Lung (tissue), 12 donors: Measurements from ENCODE around the gene C3orf70. TPM values are rescaled to one million over a fixed set of nuclear protein-coding genes. Genes with fewer than 3 reads are reported as not detected.

Experiments
- ATAC-seq: fragments of 200-7000 bp; cut with Tn5 transposase; one replicate; pipeline ENCODE4 v1.9.1; 2020; ENCODE audit warnings: moderate number of reproducible peaks; ENCODE audit not compliant: insufficient read depth, low FRiP score
- DNase-seq, 3 donors: peaks; one replicate each; pipeline ENCODE4 v3.0.0-alpha.2; 2013 to 2017
- H3K27ac ChIP-seq, 2 donors: one replicate each; pipeline ENCODE4 v1.5.1; 2013; ENCODE audit warnings: mild to moderate bottlenecking in 2 of 2, moderate library complexity in 2 of 2, control low read depth in 1 of 2, inconsistent platforms in 1 of 2, low read depth in 1 of 2, low read length in 1 of 2
- H3K27me3 ChIP-seq, 3 donors: one replicate each; pipeline ENCODE4 v1.5.1; 2013; ENCODE audit warnings: low read length in 2 of 3; ENCODE audit not compliant: control insufficient read depth in 3 of 3, insufficient read depth in 3 of 3
- H3K36me3 ChIP-seq, 4 donors: one replicate each; pipeline ENCODE4 v1.5.1; 2013; ENCODE audit warnings: low read length in 4 of 4, mild to moderate bottlenecking in 1 of 4, moderate library complexity in 1 of 4; ENCODE audit not compliant: control insufficient read depth in 4 of 4, insufficient read depth in 4 of 4
- H3K4me1 ChIP-seq, 5 donors: one replicate each; pipeline ENCODE4 v1.5.1; 2013; ENCODE audit warnings: low read length in 5 of 5, mild to moderate bottlenecking in 2 of 5, moderate library complexity in 1 of 5; ENCODE audit not compliant: control insufficient read depth in 5 of 5, insufficient read depth in 5 of 5
- H3K4me3 ChIP-seq: one replicate; pipeline ENCODE4 v1.5.1; 2013; ENCODE audit warnings: mild to moderate bottlenecking, control low read depth, moderate library complexity
- H3K9ac ChIP-seq, 2 donors: one replicate each; pipeline ENCODE4 v1.5.1; 2013; ENCODE audit warnings: low read length in 2 of 2, control low read depth in 1 of 2; ENCODE audit not compliant: insufficient read depth in 1 of 2
- H3K9me3 ChIP-seq, 4 donors: one replicate each; pipeline ENCODE4 v1.5.1; 2013; ENCODE audit warnings: low read length in 3 of 4, mild to moderate bottlenecking in 1 of 4, moderate library complexity in 1 of 4; ENCODE audit not compliant: control insufficient read depth in 4 of 4, insufficient read depth in 3 of 4
- WGBS, 2 donors: extraction: QIAGEN DNeasy Blood & Tissue Kit; methylation state at CpG; one replicate each; pipeline ENCODE4 v1.1.7; 2013; 5-methylcytosine and 5-hydroxymethylcytosine counted together
- polyA plus RNA-seq, 2 donors: library from polyadenylated mRNA; stranded (reverse); fragments of 200-250 nt; gene quantifications; one replicate each; pipeline ENCODE4 v1.2.1, GENCODE V29; 2013
- total RNA-seq, 2 donors: library from RNA; depleted of rRNA in 1 of 2; stranded (reverse); fragments of >200 nt in 1 of 2; gene quantifications; one replicate each; pipeline ENCODE4 v1.2.1, GENCODE V29; 2014 to 2021
- TF ChIP-seq, protein P1 (sequence below): IDR thresholded peaks from 2 replicates; pipeline ENCODE4 v1.5.1; 2012; ENCODE audit warnings: mild to moderate bottlenecking; ENCODE audit errors: control extremely low read depth, extremely low read depth
- donor health status: control.
- donor health status: control.
- donor health status: Bipolar disorder and iron deficiency.
- donor health status: healthy.
- donor health status: DM: yes; HTN: yes; CAD: no.

The C3orf70 gene
- total and polyA plus RNA-seq, 4 donors = 0.45 to 4.9 (median 1.8) TPM

DNA sequence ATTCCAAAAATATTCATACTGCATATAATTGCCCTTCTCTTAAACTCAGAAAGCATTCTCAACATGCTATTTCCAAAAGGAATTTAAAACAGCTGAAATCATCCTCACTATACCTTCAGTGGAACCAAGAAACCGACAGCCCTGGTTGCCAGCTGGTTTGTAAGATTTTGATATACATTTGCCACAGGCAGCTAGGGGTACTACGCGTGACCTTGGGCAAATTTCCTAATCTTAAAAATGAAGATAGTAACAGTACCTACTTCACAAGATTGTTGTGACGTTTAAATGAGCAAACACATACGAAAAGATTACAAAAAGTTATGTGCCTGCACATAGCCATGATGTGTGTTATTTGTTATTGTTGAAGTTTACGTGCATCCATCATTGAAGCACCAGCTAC, 7.3 kb downstream of the C3orf70 start:
- H3K9ac ChIP-seq = no peak overlapping the region
- TF ChIP-seq, protein P1, sequence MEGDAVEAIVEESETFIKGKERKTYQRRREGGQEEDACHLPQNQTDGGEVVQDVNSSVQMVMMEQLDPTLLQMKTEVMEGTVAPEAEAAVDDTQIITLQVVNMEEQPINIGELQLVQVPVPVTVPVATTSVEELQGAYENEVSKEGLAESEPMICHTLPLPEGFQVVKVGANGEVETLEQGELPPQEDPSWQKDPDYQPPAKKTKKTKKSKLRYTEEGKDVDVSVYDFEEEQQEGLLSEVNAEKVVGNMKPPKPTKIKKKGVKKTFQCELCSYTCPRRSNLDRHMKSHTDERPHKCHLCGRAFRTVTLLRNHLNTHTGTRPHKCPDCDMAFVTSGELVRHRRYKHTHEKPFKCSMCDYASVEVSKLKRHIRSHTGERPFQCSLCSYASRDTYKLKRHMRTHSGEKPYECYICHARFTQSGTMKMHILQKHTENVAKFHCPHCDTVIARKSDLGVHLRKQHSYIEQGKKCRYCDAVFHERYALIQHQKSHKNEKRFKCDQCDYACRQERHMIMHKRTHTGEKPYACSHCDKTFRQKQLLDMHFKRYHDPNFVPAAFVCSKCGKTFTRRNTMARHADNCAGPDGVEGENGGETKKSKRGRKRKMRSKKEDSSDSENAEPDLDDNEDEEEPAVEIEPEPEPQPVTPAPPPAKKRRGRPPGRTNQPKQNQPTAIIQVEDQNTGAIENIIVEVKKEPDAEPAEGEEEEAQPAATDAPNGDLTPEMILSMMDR = no peak
- peaks cover 0 to 6% (median 2%) of the 10 kb centered on the region in 3 donors for H3K27me3 ChIP-seq
- H3K36me3 ChIP-seq = no peaks in the 10 kb centered on the region
- ATAC-seq = no peak
- peaks cover 0 to 11% (median 0%) of the 10 kb centered on the region in 5 donors for H3K4me1 ChIP-seq
- no peak overlapping the region for H3K4me3 ChIP-seq
- H3K9me3 ChIP-seq = no peaks in the 10 kb centered on the region
- DNase-seq = no peak
- H3K27ac ChIP-seq = no peak overlapping the region
- 95% methylated on average over 6 of the region's 6 CpGs for WGBS, 2 donors

DNA sequence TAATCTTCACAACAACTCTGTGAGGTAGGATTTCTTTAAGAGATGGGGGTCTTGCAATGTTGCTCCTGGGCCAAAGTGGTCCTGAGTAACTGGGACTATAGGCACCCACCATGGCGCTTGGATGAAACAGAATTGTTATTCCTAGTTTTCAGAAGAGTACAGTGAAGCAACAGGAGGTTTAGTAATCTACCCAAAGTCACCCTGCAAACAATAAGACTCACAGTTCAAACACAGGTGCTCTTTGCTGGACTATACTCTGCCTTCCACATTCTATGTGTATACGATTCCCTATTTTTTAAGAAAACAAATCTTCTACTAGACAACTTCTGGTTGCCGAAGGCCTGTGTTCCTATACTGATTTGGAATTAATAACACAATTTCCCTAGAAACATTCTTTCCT, 8.1 kb downstream of the C3orf70 start:
- ATAC-seq (no peak), DNase-seq (no peak)
- peaks cover 0 to 9% (median 0%) of the 10 kb centered on the region in 5 donors for H3K4me1 ChIP-seq
- no peaks in the 10 kb centered on the region for H3K9me3 ChIP-seq
- TF ChIP-seq, protein P1 = no peak
- H3K27me3 ChIP-seq = peaks cover 0 to 2% (median 0%) of the 10 kb centered on the region in 3 donors
- no peak overlapping the region for H3K9ac ChIP-seq
- H3K27ac ChIP-seq = no peak overlapping the region
- H3K36me3 ChIP-seq = no peaks in the 10 kb centered on the region
- H3K4me3 ChIP-seq = no peak overlapping the region
- WGBS, 2 donors = 96 to 99% methylated on average over 3 of the region's 3 CpGs

DNA sequence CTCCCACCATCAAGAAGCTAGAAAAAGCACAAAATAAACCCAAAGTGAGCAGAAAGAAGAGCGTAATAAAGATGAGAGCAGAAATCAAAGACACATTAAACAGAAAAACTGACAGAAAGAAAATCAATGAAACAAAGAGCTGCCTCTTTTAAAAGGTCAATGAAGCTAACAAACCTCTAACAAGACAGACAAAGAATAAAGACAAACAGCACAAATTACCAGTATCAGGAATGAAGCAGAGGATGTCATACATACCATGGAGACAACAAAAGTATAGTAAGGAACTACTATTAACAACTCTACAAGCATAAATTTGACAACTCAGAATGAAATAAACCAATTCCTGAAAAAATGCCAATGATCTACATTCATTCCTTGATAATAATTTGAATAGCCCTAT, 15.0 kb downstream of the C3orf70 start:
- no peaks in the 10 kb centered on the region for H3K9me3 ChIP-seq
- H3K27ac ChIP-seq = no peak overlapping the region
- DNase-seq (no peak), ATAC-seq (no peak)
- TF ChIP-seq, protein P1 = no peak
- 96 to 97% methylated on average over 1 of the region's 1 CpG for WGBS, 2 donors
- H3K9ac ChIP-seq = no peak overlapping the region
- H3K4me3 ChIP-seq = no peak overlapping the region
- no peaks in the 10 kb centered on the region for H3K36me3 ChIP-seq
- H3K27me3 ChIP-seq = no peaks in the 10 kb centered on the region
- no peaks in the 10 kb centered on the region for H3K4me1 ChIP-seq

DNA sequence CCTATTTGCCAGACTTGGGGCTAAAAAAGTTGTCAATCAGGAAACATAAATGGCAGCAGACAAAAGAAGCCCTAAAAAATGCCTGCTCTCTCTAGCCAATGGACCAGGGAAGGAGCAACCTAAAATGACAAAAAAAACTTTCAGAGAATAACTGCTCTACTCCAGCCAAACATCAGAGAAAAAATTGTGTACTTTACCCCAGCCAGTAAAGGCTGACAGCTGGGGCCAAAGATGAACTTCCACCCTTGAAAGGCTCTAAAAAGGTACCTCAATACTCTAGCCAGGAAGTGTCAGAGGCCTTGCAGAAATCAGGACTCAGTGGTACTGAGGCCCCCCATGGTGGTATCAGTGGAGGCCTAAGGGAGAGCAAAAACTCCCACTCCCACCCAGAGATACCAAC, 18.4 kb downstream of the C3orf70 start:
- H3K9ac ChIP-seq = no peak overlapping the region
- no peaks in the 10 kb centered on the region for H3K4me1 ChIP-seq
- no peak for DNase-seq
- H3K27me3 ChIP-seq = no peaks in the 10 kb centered on the region
- no peaks in the 10 kb centered on the region for H3K36me3 ChIP-seq
- no peaks in the 10 kb centered on the region for H3K9me3 ChIP-seq
- no peak overlapping the region for H3K27ac ChIP-seq
- H3K4me3 ChIP-seq = no peak overlapping the region
- no peak for ATAC-seq
- TF ChIP-seq, protein P1 = no peak
